ENCODE measurements around the gene ANKRD11.
A peak's percentile ranks its signal among the peaks of the same experiment; 100 is the strongest.
"Not testable (repeated sequence)": the region's sequence is repeated elsewhere in the genome, so short reads cannot be mapped to it uniquely, and the experiment has no call there.

The ANKRD11 gene

DNA sequence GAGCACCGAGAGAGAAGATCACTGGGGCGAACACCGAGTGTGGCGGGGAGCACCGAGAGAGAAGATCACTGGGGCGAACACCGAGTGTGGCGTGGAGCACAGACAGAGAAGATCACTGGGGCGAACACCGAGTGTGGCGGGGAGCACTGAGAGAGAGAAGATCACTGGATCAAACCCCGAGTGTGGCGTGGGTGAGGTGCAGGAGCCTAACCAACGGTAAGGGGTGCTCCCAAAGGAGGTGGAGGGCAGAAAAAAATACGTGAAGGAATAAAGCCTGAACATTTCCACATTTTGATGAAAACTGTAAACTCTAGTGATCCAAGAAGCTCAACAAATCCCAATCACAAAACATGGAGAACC, 100.2 kb downstream of the ANKRD11 start:
- H3K27ac ChIP-seq (ENCODE audit: insufficient read depth, low read length, poor library complexity, severe bottlenecking) = not testable (repeated sequence)

DNA sequence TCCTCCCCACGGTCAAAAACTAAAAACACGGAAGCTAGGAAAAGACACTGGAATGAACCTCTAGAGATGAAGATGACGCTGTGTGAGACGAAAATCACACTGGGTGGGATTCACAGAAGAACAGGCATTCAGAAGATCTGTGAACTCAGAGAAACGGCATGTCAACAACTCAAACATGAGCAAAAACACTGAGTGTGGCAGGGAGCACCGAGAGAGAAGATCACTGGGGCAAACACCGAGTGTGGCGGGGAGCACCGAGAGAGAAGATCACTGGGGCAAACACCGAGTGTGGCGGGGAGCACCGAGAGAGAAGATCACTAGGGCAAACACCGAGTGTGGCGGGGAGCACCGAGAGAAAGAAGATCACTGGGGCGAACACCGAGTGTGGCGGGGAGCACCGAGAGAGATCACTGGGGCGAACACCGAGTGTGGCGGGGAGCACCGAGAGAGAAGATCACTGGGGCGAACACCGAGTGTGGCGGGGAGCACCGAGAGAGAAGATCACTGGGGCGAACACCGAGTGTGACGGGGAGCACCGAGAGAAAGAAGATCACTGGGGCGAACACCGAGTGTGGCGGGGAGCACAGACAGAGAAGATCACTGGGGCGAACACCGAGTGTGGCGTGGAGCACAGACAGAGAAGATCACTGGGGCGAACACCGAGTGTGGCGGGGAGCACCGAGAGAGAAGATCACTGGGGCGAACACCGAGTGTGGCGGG, 100.7 kb downstream of the ANKRD11 start:
- H3K27ac ChIP-seq (ENCODE audit: insufficient read depth, low read length, poor library complexity, severe bottlenecking); DNase-seq: not testable (repeated sequence)
- peaks cover 22% of the 10 kb centered on the region for H3K4me1 ChIP-seq (ENCODE audit: control insufficient read depth, insufficient read depth, low read length, poor library complexity, severe bottlenecking)

More for the DNA sequence above, 100.2 kb downstream of the ANKRD11 start:
- H3K4me1 ChIP-seq (ENCODE audit: control insufficient read depth, insufficient read depth, low read length, poor library complexity, severe bottlenecking) = peaks cover 22% of the 10 kb centered on the region
- H3K4me3 ChIP-seq (ENCODE audit: insufficient read depth, low read depth, low read length, poor library complexity, severe bottlenecking); H3K9me3 ChIP-seq (ENCODE audit: control insufficient read depth, low read length); H3K36me3 ChIP-seq (ENCODE audit: control insufficient read depth, insufficient read depth, low read length); DNase-seq; H3K27me3 ChIP-seq (replicated peaks; ENCODE audit: control insufficient read depth, insufficient read depth, low read length, poor library complexity, severe bottlenecking): not testable (repeated sequence)

DNA sequence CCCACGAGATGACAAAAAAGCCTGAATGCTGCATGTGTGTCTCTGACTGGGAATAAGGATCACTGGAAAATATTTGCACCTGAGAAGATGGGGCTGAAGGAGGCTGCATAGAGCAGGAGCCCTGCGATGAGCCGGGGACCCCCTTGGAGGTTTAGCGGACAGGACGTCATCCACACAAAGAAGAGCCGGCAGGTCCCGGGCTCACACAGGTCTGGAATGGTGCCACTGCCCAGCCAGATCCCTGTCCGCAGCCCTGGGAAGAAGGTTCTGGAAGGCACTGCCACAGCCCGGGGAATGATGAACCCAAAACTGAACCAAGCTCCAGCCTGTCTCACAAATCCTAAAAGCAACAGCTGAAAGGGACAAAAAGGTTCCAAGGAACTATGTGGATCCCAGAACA, 101.8 kb downstream of the ANKRD11 start:
- no peak overlapping the region for H3K4me3 ChIP-seq (ENCODE audit: insufficient read depth, low read depth, low read length, poor library complexity, severe bottlenecking)
- peaks cover 28% of the 10 kb centered on the region for H3K4me1 ChIP-seq (ENCODE audit: control insufficient read depth, insufficient read depth, low read length, poor library complexity, severe bottlenecking)
- no peak overlapping the region for H3K27ac ChIP-seq (ENCODE audit: insufficient read depth, low read length, poor library complexity, severe bottlenecking)

More for the DNA sequence above, 100.7 kb downstream of the ANKRD11 start:
- not testable (repeated sequence) for H3K9me3 ChIP-seq (ENCODE audit: control insufficient read depth, low read length); H3K27me3 ChIP-seq (replicated peaks; ENCODE audit: control insufficient read depth, insufficient read depth, low read length, poor library complexity, severe bottlenecking); H3K36me3 ChIP-seq (ENCODE audit: control insufficient read depth, insufficient read depth, low read length); H3K4me3 ChIP-seq (ENCODE audit: insufficient read depth, low read depth, low read length, poor library complexity, severe bottlenecking)

DNA sequence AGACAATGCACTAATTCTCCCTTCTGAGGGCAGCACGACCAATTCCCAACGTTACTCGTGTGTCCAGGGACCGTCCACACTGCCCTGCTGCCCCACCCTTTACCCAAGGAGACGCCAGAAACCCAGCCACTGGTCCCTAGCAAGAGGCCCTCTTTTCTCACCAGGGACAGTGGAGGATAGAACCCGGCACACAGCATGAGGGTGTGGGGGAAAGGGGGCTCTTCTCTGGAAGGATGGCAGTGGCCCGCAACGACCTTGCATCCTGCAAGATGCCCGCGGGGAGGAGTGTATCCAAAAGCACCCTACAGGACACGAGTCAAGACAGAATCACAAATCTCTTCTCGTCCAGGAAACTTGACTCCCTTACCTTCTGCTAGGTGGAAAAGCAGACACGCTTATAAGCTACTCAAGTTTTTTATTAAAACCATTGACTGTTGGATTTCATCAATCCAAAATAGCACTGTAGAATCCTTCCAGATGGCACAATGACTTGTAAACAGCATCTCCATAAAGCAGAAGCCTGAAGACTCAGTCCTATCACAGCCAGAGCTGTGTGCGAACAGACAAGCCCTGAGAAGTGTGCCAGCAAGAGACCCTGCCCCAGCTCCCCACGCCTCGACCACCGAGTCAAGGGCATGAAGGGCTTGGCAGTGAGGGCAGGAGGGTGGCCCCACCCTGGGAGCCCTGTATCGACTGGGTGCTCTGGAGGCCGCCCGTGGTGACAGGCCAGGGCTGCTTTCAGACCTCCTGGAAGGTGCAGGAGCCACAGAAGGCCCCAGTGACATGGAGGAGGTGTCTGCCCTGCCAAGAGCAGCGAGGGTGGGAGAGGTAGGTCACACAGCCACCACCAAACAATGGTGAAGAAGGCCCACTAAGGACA, 103.8 kb downstream of the ANKRD11 start:
- H3K9me3 ChIP-seq (ENCODE audit: control insufficient read depth, low read length) = no peaks in the 10 kb centered on the region
- no peaks in the 10 kb centered on the region for H3K27me3 ChIP-seq (replicated peaks; ENCODE audit: control insufficient read depth, insufficient read depth, low read length, poor library complexity, severe bottlenecking)
- no peak overlapping the region for H3K4me3 ChIP-seq (ENCODE audit: insufficient read depth, low read depth, low read length, poor library complexity, severe bottlenecking)
- DNase-seq = no peak
- peaks cover 37% of the 10 kb centered on the region for H3K4me1 ChIP-seq (ENCODE audit: control insufficient read depth, insufficient read depth, low read length, poor library complexity, severe bottlenecking)
- H3K36me3 ChIP-seq (ENCODE audit: control insufficient read depth, insufficient read depth, low read length) = no peaks in the 10 kb centered on the region
- H3K27ac ChIP-seq (ENCODE audit: insufficient read depth, low read length, poor library complexity, severe bottlenecking) = no peak overlapping the region

More for the DNA sequence above, 101.8 kb downstream of the ANKRD11 start:
- Histone ChIP-seq H3K36me3 (ENCODE audit: control insufficient read depth, insufficient read depth, low read length) (no peaks in the 10 kb centered on the region), H3K27me3 (replicated peaks; ENCODE audit: control insufficient read depth, insufficient read depth, low read length, poor library complexity, severe bottlenecking) (no peaks in the 10 kb centered on the region), H3K9me3 (ENCODE audit: control insufficient read depth, low read length) (no peaks in the 10 kb centered on the region)
- no peak for DNase-seq

DNA sequence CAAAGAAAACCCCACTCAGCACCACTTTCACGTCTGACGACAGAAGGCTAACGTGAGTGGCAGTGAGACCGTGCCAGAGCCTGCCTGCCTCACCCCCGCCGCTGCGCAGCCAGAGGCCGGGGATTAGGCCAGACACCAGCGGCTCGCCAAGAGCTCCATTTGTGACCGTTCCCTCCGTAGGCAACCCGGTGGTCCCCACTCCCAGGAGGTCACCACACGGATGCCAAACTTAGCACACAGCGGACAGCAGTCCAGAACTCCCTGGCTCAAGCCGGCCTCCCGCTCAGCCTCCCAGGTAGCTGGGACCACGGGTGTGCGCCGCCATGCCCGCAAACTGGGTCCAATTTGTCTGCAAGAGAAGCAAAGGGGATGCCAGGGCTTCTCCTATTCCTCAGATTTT, 104.6 kb downstream of the ANKRD11 start:
- Histone ChIP-seq H3K9me3 (ENCODE audit: control insufficient read depth, low read length) (no peaks in the 10 kb centered on the region), H3K27me3 (replicated peaks; ENCODE audit: control insufficient read depth, insufficient read depth, low read length, poor library complexity, severe bottlenecking) (no peaks in the 10 kb centered on the region), H3K4me1 (ENCODE audit: control insufficient read depth, insufficient read depth, low read length, poor library complexity, severe bottlenecking) (peaks cover 41% of the 10 kb centered on the region), H3K36me3 (ENCODE audit: control insufficient read depth, insufficient read depth, low read length) (no peaks in the 10 kb centered on the region), H3K4me3 (ENCODE audit: insufficient read depth, low read depth, low read length, poor library complexity, severe bottlenecking) (no peak overlapping the region), H3K27ac (ENCODE audit: insufficient read depth, low read length, poor library complexity, severe bottlenecking) (no peak overlapping the region)
- no peak for DNase-seq

DNA sequence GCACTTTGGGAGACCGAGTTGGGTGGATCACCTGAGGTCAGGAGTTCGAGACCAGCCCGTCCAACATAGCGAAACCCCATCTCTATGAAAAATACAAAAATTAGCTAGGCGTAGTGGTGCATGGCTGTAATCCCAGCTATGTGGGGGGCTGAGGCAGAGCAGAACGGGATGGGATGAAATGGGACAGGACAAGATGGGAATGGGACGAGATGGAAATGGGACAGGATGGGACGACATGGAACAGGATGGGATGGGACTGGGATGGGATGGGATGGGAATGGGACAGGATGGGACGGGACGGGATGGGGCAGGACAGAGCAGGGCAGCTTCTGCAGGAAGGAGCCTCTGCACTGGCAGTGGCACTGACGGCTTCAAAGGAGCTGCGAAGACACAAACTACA, 106.1 kb downstream of the ANKRD11 start:
- DNase-seq = no peak
- Histone ChIP-seq H3K9me3 (ENCODE audit: control insufficient read depth, low read length) (no peaks in the 10 kb centered on the region), H3K4me3 (ENCODE audit: insufficient read depth, low read depth, low read length, poor library complexity, severe bottlenecking) (no peak overlapping the region), H3K27ac (ENCODE audit: insufficient read depth, low read length, poor library complexity, severe bottlenecking) (no peak overlapping the region), H3K27me3 (replicated peaks; ENCODE audit: control insufficient read depth, insufficient read depth, low read length, poor library complexity, severe bottlenecking) (no peaks in the 10 kb centered on the region), H3K36me3 (ENCODE audit: control insufficient read depth, insufficient read depth, low read length) (no peaks in the 10 kb centered on the region), H3K4me1 (ENCODE audit: control insufficient read depth, insufficient read depth, low read length, poor library complexity, severe bottlenecking) (peaks cover 45% of the 10 kb centered on the region)

DNA sequence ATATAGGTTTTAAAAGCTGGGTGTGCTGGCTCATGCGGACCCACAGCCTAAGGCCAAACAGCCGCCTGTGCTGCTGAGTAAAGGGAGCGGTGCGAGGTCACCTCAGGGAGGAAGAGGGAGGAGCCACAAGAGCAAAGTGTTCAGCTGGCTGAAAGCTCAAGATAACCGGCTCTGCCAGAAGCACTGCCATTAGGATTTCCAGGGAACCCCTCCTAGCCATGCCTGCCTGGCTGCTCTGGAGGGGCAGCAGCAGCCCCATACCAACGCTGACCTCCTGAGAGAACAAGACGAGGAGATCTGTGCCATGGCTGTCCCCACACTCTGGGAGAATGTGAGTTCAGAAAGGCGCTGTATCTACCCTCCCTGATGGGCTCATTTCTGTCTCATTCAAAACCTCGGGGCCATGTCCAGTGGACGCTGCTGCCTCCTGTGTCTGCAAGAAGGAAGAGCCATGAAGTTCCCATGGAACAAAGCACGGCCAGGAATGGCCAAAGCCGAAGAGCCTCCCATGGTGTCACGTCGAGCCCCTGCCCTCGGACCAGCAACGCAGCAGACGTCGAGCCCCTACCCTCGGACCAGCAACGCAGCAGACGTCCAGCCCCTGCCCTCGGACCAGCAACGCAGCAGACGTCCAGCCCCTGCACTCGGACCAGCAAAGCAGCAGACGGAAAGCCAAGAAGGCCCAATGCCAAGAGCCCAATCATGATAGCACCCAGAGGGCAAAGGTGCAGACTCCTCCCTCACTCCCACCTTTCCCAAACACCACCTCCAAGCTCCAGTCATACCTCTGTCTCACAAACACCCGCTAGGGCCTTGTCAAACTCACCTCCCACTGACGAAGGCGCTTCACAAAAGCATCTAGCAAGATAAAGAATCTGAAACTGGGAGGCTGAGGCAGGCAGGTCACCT, 107.0 kb downstream of the ANKRD11 start:
- DNase-seq = peak in 1 of 3 donors; percentile 11
- H3K9me3 ChIP-seq (ENCODE audit: control insufficient read depth, low read length) = no peaks in the 10 kb centered on the region
- no peak overlapping the region for H3K27ac ChIP-seq (ENCODE audit: insufficient read depth, low read length, poor library complexity, severe bottlenecking)
- H3K4me3 ChIP-seq (ENCODE audit: insufficient read depth, low read depth, low read length, poor library complexity, severe bottlenecking) = no peak overlapping the region
- H3K27me3 ChIP-seq (replicated peaks; ENCODE audit: control insufficient read depth, insufficient read depth, low read length, poor library complexity, severe bottlenecking) = no peaks in the 10 kb centered on the region
- H3K36me3 ChIP-seq (ENCODE audit: control insufficient read depth, insufficient read depth, low read length) = no peaks in the 10 kb centered on the region
- peaks cover 40% of the 10 kb centered on the region for H3K4me1 ChIP-seq (ENCODE audit: control insufficient read depth, insufficient read depth, low read length, poor library complexity, severe bottlenecking)

DNA sequence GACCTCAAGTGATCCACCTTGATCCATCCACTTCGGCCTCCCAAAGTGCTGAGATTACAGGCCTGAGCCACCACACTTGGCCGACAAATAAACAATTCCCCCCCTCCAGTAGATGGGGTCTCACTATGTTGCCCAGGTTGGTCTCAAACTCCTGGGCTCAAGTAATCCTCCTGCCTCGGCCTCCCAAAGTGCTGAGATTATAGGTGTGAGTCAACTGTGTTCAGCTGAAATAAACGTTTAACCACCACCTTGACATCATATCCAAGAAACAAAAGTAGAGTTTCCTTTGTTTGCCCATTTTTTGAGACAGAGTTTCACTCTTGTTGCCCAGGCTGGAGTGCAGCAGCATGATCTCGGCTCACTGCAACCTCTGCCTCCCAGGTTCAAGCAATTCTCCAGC, 107.8 kb downstream of the ANKRD11 start:
- not testable (repeated sequence) for H3K9me3 ChIP-seq (ENCODE audit: control insufficient read depth, low read length); DNase-seq; H3K27ac ChIP-seq (ENCODE audit: insufficient read depth, low read length, poor library complexity, severe bottlenecking); H3K4me3 ChIP-seq (ENCODE audit: insufficient read depth, low read depth, low read length, poor library complexity, severe bottlenecking); H3K36me3 ChIP-seq (ENCODE audit: control insufficient read depth, insufficient read depth, low read length); H3K27me3 ChIP-seq (replicated peaks; ENCODE audit: control insufficient read depth, insufficient read depth, low read length, poor library complexity, severe bottlenecking)
- H3K4me1 ChIP-seq (ENCODE audit: control insufficient read depth, insufficient read depth, low read length, poor library complexity, severe bottlenecking) = peaks cover 38% of the 10 kb centered on the region

DNA sequence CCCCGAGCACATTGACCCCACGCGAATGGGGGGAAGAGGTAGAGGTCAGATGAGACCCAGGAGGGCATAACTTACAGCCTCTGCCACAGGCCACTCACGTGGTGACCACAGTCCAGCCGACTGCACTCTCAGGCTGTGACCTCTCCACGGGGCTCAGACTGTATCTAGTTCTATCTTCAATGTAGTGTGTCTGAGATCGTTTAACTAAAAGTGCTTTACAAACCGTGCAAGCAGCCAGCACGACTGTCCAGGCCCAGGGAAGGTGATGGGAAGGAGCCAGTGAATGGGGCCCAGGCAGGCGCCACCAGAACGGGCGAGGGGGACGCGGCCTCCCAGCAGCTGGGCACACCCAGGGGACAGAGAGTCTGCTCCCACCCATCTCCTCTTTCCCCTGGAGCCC, 108.6 kb downstream of the ANKRD11 start:
- H3K36me3 ChIP-seq (ENCODE audit: control insufficient read depth, insufficient read depth, low read length) = peaks cover 3% of the 10 kb centered on the region
- H3K4me1 ChIP-seq (ENCODE audit: control insufficient read depth, insufficient read depth, low read length, poor library complexity, severe bottlenecking) = peaks cover 37% of the 10 kb centered on the region
- no peaks in the 10 kb centered on the region for H3K27me3 ChIP-seq (replicated peaks; ENCODE audit: control insufficient read depth, insufficient read depth, low read length, poor library complexity, severe bottlenecking)
- H3K27ac ChIP-seq (ENCODE audit: insufficient read depth, low read length, poor library complexity, severe bottlenecking) = no peak overlapping the region
- no peak overlapping the region for H3K4me3 ChIP-seq (ENCODE audit: insufficient read depth, low read depth, low read length, poor library complexity, severe bottlenecking)
- H3K9me3 ChIP-seq (ENCODE audit: control insufficient read depth, low read length) = no peaks in the 10 kb centered on the region
- no peak for DNase-seq

Measured in effector memory CD4-positive, alpha-beta T cell (primary cell).